ENCODE measurements around the gene BNC2.

The BNC2 gene

GRCh38 chr9:16775330-16775729 is 95.1 kb downstream of the BNC2 start:
- peaks cover 22% of the 10 kb centered on the region for H3K4me1 ChIP-seq (ENCODE audit: control insufficient read depth, low read depth, low read length)
- no peak overlapping the region for H3K4me3 ChIP-seq (ENCODE audit: low read length)
- no peaks in the 10 kb centered on the region for H3K27me3 ChIP-seq (ENCODE audit: control insufficient read depth, insufficient read depth, low read length)
- no peak overlapping the region for H3K27ac ChIP-seq (ENCODE audit: low read length)
- no peak overlapping the region for H3K9ac ChIP-seq (ENCODE audit: low read length)
- H3K9me3 ChIP-seq (ENCODE audit: control insufficient read depth, low read depth, low read length) = no peaks in the 10 kb centered on the region
- no peaks in the 10 kb centered on the region for H3K36me3 ChIP-seq (ENCODE audit: control insufficient read depth, low read depth, low read length)

- Histone ChIP-seq H3K27me3 (ENCODE audit: control insufficient read depth, insufficient read depth, low read length) (no peaks in the 10 kb centered on the region), H3K4me1 (ENCODE audit: control insufficient read depth, low read depth, low read length) (peaks cover 37% of the 10 kb centered on the region), H3K4me3 (ENCODE audit: low read length) (no peak overlapping the region), H3K9ac (ENCODE audit: low read length) (no peak overlapping the region), H3K36me3 (ENCODE audit: control insufficient read depth, low read depth, low read length) (no peaks in the 10 kb centered on the region), H3K9me3 (ENCODE audit: control insufficient read depth, low read depth, low read length) (no peaks in the 10 kb centered on the region), H3K27ac (ENCODE audit: low read length) (no peak overlapping the region)
These were observed 96.9 kb downstream of the BNC2 start for GRCh38 chr9:16773617-16774016.

- no peaks in the 10 kb centered on the region for H3K27me3 ChIP-seq (ENCODE audit: control insufficient read depth, insufficient read depth, low read length)
- peaks cover 42% of the 10 kb centered on the region for H3K4me1 ChIP-seq (ENCODE audit: control insufficient read depth, low read depth, low read length)
- no peak overlapping the region for H3K9ac ChIP-seq (ENCODE audit: low read length)
- no peaks in the 10 kb centered on the region for H3K9me3 ChIP-seq (ENCODE audit: control insufficient read depth, low read depth, low read length)
- H3K4me3 ChIP-seq (ENCODE audit: low read length) = no peak overlapping the region
- H3K27ac ChIP-seq (ENCODE audit: low read length) = no peak overlapping the region
- no peaks in the 10 kb centered on the region for H3K36me3 ChIP-seq (ENCODE audit: control insufficient read depth, low read depth, low read length)
These were observed 97.4 kb downstream of the BNC2 start for GRCh38 chr9:16773116-16773515.

GRCh38 chr9:16771356-16771755 is 99.1 kb downstream of the BNC2 start:
- no peak overlapping the region for H3K4me3 ChIP-seq (ENCODE audit: low read length)
- no peak overlapping the region for H3K9ac ChIP-seq (ENCODE audit: low read length)
- no peak overlapping the region for H3K27ac ChIP-seq (ENCODE audit: low read length)
- no peaks in the 10 kb centered on the region for H3K27me3 ChIP-seq (ENCODE audit: control insufficient read depth, insufficient read depth, low read length)
- H3K36me3 ChIP-seq (ENCODE audit: control insufficient read depth, low read depth, low read length) = no peaks in the 10 kb centered on the region
- no peaks in the 10 kb centered on the region for H3K9me3 ChIP-seq (ENCODE audit: control insufficient read depth, low read depth, low read length)
- peaks cover 49% of the 10 kb centered on the region for H3K4me1 ChIP-seq (ENCODE audit: control insufficient read depth, low read depth, low read length)

GRCh38 chr9:16769291-16769690 is 101.2 kb downstream of the BNC2 start:
- Histone ChIP-seq H3K4me1 (ENCODE audit: control insufficient read depth, low read depth, low read length) (peaks cover 51% of the 10 kb centered on the region), H3K27me3 (ENCODE audit: control insufficient read depth, insufficient read depth, low read length) (no peaks in the 10 kb centered on the region), H3K36me3 (ENCODE audit: control insufficient read depth, low read depth, low read length) (no peaks in the 10 kb centered on the region), H3K9me3 (ENCODE audit: control insufficient read depth, low read depth, low read length) (no peaks in the 10 kb centered on the region), H3K4me3 (ENCODE audit: low read length) (peak overlapping the region; percentile 38), H3K9ac (ENCODE audit: low read length) (no peak overlapping the region), H3K27ac (ENCODE audit: low read length) (peak overlapping the region; percentile 28)

GRCh38 chr9:16768816-16769215 is 101.7 kb downstream of the BNC2 start:
- peaks cover 51% of the 10 kb centered on the region for H3K4me1 ChIP-seq (ENCODE audit: control insufficient read depth, low read depth, low read length)
- H3K36me3 ChIP-seq (ENCODE audit: control insufficient read depth, low read depth, low read length) = no peaks in the 10 kb centered on the region
- peak overlapping the region; percentile 38 for H3K4me3 ChIP-seq (ENCODE audit: low read length)
- H3K9me3 ChIP-seq (ENCODE audit: control insufficient read depth, low read depth, low read length) = no peaks in the 10 kb centered on the region
- H3K27ac ChIP-seq (ENCODE audit: low read length) = peak overlapping the region; percentile 60
- no peak overlapping the region for H3K9ac ChIP-seq (ENCODE audit: low read length)
- H3K27me3 ChIP-seq (ENCODE audit: control insufficient read depth, insufficient read depth, low read length) = no peaks in the 10 kb centered on the region

- Histone ChIP-seq H3K4me3 (ENCODE audit: low read length) (no peak overlapping the region), H3K27me3 (ENCODE audit: control insufficient read depth, insufficient read depth, low read length) (no peaks in the 10 kb centered on the region), H3K9ac (ENCODE audit: low read length) (no peak overlapping the region), H3K9me3 (ENCODE audit: control insufficient read depth, low read depth, low read length) (no peaks in the 10 kb centered on the region), H3K36me3 (ENCODE audit: control insufficient read depth, low read depth, low read length) (no peaks in the 10 kb centered on the region), H3K27ac (ENCODE audit: low read length) (no peak overlapping the region), H3K4me1 (ENCODE audit: control insufficient read depth, low read depth, low read length) (peaks cover 45% of the 10 kb centered on the region)
These were observed 103.1 kb downstream of the BNC2 start for GRCh38 chr9:16767366-16767765.

GRCh38 chr9:16763946-16764345 is 106.5 kb downstream of the BNC2 start:
- Histone ChIP-seq H3K4me3 (ENCODE audit: low read length) (no peak overlapping the region), H3K4me1 (ENCODE audit: control insufficient read depth, low read depth, low read length) (peaks cover 16% of the 10 kb centered on the region), H3K9me3 (ENCODE audit: control insufficient read depth, low read depth, low read length) (no peaks in the 10 kb centered on the region), H3K27me3 (ENCODE audit: control insufficient read depth, insufficient read depth, low read length) (no peaks in the 10 kb centered on the region), H3K27ac (ENCODE audit: low read length) (no peak overlapping the region), H3K36me3 (ENCODE audit: control insufficient read depth, low read depth, low read length) (no peaks in the 10 kb centered on the region), H3K9ac (ENCODE audit: low read length) (no peak overlapping the region)

GRCh38 chr9:16755467-16756160 is 114.9 kb downstream of the BNC2 start:
- H3K9ac ChIP-seq (ENCODE audit: low read length) = no peak overlapping the region
- no peaks in the 10 kb centered on the region for H3K27me3 ChIP-seq (ENCODE audit: control insufficient read depth, insufficient read depth, low read length)
- H3K4me3 ChIP-seq (ENCODE audit: low read length) = no peak overlapping the region
- H3K4me1 ChIP-seq (ENCODE audit: control insufficient read depth, low read depth, low read length) = peaks cover 10% of the 10 kb centered on the region
- no peaks in the 10 kb centered on the region for H3K9me3 ChIP-seq (ENCODE audit: control insufficient read depth, low read depth, low read length)
- H3K36me3 ChIP-seq (ENCODE audit: control insufficient read depth, low read depth, low read length) = no peaks in the 10 kb centered on the region
- H3K27ac ChIP-seq (ENCODE audit: low read length) = no peak overlapping the region

GRCh38 chr9:16754662-16755061 is 115.8 kb downstream of the BNC2 start:
- H3K4me3 ChIP-seq (ENCODE audit: low read length) = no peak overlapping the region
- H3K4me1 ChIP-seq (ENCODE audit: control insufficient read depth, low read depth, low read length) = peaks cover 10% of the 10 kb centered on the region
- no peak overlapping the region for H3K9ac ChIP-seq (ENCODE audit: low read length)
- H3K27me3 ChIP-seq (ENCODE audit: control insufficient read depth, insufficient read depth, low read length) = no peaks in the 10 kb centered on the region
- no peaks in the 10 kb centered on the region for H3K9me3 ChIP-seq (ENCODE audit: control insufficient read depth, low read depth, low read length)
- H3K27ac ChIP-seq (ENCODE audit: low read length) = no peak overlapping the region
- no peaks in the 10 kb centered on the region for H3K36me3 ChIP-seq (ENCODE audit: control insufficient read depth, low read depth, low read length)

- H3K9me3 ChIP-seq (ENCODE audit: control insufficient read depth, low read depth, low read length) = no peaks in the 10 kb centered on the region
- H3K27me3 ChIP-seq (ENCODE audit: control insufficient read depth, insufficient read depth, low read length) = no peaks in the 10 kb centered on the region
- H3K4me3 ChIP-seq (ENCODE audit: low read length) = no peak overlapping the region
- H3K9ac ChIP-seq (ENCODE audit: low read length) = no peak overlapping the region
- peaks cover 10% of the 10 kb centered on the region for H3K4me1 ChIP-seq (ENCODE audit: control insufficient read depth, low read depth, low read length)
- H3K36me3 ChIP-seq (ENCODE audit: control insufficient read depth, low read depth, low read length) = no peaks in the 10 kb centered on the region
- H3K27ac ChIP-seq (ENCODE audit: low read length) = no peak overlapping the region
These were observed 117.2 kb downstream of the BNC2 start for GRCh38 chr9:16753256-16753655.

GRCh38 chr9:16752601-16753000 is 117.9 kb downstream of the BNC2 start:
- no peaks in the 10 kb centered on the region for H3K36me3 ChIP-seq (ENCODE audit: control insufficient read depth, low read depth, low read length)
- no peak overlapping the region for H3K27ac ChIP-seq (ENCODE audit: low read length)
- no peaks in the 10 kb centered on the region for H3K27me3 ChIP-seq (ENCODE audit: control insufficient read depth, insufficient read depth, low read length)
- H3K4me1 ChIP-seq (ENCODE audit: control insufficient read depth, low read depth, low read length) = peaks cover 10% of the 10 kb centered on the region
- no peaks in the 10 kb centered on the region for H3K9me3 ChIP-seq (ENCODE audit: control insufficient read depth, low read depth, low read length)
- no peak overlapping the region for H3K4me3 ChIP-seq (ENCODE audit: low read length)
- H3K9ac ChIP-seq (ENCODE audit: low read length) = no peak overlapping the region
